GM18502 (cell line): ENCODE measurements around the gene SNX21.
"Not testable (repeated sequence)": the region's sequence is repeated elsewhere in the genome, so short reads cannot be mapped to it uniquely, and the experiment has no call there.

Experiments used
- ATAC-seq: cut with Tn5 transposase; IDR thresholded peaks from one replicate; pipeline ENCODE4 v1.9.1; 2021; ENCODE audit warnings: mild to moderate bottlenecking; ENCODE audit not compliant: unreplicated experiment, poor library complexity

Gene SNX21

DNA sequence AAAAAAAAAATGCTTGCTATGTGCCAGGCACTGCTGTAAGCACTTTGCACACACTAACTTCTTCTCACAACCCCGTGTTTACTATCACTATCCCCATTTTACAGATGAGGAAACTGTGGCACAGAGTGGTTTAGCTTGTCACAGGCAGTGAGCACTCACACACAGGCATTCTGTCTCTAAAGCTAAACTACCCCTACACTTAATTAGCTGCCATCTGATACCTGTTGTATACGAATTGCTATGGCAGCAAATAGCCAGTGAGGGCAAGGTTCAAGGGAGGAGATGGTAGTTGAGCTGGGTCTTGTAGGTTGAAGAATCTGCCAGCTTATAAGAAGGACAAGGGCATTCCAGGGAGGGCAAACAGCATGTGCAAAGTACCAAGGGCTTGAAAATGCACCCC is 11.7 kb upstream of the SNX21 start:
- ATAC-seq: no peak

DNA sequence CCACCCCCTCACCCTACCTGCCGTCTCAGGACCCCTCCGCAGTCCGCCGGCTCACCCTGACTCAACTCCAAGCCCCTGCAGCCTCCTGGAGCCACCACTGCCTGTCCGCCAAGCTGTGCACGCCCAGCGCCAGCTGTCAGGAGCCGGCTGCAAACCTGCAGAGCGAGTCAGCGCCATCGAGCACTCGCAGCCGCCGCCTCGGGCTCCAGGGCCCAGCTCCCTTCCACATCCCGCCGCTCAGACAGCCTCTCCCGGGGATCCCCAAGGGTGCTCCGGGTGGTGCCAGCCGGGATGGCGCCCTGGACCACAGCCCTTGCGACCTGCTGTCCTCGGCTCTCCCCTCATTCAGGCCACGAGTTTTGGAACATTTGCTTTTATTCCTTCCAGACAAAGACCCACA is 10.7 kb upstream of the SNX21 start:
- no peak for ATAC-seq

DNA sequence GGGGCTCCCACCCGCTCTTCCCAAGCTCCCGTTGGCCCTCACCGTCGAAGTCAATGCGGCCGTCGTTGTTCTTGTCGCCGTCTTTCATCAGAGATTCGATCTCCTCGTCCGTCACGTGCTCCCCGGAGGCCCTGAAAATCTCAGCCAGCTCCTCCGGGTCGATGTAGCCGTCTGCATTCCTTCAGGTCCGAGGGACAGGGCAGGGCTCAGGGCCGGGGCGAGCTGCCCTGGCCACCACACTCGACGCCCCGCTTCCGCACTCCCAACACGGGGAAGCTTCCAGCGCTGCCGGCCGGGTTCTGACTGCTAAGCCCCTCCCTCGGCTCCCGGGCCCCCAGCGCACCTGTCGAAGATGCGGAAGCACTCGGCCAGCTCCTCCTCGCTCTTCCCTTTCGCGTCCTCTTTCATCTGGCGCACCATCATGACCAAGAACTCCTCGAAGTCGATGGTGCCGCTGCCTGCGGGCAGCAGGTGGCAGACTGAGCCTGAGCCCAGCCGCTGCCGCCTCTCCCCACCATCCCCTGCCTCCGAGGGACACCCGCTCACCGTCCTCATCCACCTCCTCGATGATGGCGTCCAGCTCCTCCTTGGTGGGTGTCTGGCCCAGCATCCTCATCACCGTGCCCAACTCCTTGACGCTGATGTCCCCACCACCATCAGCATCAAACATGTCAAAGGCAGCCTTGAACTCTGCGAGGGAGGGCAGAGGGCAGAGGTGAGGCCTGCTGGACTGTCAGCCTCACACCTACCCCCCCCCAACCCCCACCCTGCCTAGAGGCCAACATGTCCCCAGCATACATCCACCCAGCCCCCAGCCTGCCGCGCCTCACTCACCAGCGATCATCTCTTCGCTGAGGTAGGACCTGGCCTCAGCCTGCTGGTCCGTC is 9.4 kb upstream of the SNX21 start:
- no peak for ATAC-seq

DNA sequence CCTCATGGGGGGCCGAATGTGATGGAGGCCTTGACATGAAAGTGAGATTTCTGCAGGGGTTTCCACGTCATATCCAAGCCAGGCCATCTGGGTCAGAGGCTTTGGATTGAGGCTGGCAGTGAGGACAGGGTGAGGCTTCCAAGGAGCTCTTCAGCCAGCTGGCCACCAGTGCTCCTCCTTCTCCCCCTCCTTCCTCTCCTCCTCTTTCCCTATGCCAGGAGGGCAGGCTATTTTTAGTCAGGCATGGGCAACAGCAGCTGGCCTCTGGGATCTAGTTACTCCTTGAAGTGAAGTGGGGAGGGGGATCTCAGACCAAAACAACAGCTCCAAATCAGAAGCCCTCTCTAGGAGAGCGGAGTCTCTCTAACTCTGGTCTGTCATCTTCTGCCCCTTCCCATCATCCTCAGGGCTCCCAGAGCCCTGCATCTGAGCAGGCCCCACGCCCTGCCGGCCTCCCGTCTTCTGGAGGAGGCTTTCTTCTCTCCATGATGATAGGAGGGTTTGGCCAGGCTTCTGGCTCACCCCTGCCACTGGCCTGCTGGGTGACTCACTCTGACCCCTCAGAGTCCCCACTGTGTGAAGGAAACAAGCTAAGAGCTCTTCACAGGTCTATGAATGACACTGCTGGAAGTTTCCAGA is 7.1 kb upstream of the SNX21 start:
- ATAC-seq: no peak

DNA sequence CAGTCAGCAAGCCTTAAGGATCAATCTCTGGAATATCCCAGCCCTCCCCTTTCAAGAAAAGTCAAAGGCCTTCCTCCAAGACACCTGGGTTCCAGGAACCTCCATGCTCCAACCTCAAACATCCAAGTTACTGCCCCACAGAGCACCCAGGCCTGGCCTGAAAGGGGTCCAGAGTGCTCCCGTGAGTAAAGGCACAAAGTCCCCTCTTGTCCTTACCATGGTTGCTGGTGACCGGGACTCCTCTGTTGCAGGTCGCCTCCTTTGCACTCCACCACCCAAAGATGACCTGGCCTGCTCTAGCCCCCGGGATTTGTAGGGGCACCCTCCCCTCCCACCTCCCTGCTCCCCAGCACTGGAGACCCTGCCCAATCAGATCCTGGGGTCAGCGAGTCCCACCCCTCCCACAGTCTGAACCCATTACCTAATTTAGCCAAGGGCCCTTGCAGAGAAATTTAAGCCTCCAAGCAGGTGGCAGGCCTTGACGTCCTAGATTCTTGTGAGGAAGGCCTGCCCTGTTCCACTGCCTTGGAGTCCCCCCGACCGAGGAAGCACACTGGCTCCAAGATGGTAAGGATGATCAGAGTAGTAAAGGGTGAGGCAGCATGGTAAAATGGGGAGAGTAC is 6.5 kb upstream of the SNX21 start, which contains the start of gene TNNC2:
TNNC2 (minus strand) TSS at position 283 of the 623 bp plus-strand sequence; CDS start at position 219, 64 bp downstream.
- ATAC-seq: no peak

DNA sequence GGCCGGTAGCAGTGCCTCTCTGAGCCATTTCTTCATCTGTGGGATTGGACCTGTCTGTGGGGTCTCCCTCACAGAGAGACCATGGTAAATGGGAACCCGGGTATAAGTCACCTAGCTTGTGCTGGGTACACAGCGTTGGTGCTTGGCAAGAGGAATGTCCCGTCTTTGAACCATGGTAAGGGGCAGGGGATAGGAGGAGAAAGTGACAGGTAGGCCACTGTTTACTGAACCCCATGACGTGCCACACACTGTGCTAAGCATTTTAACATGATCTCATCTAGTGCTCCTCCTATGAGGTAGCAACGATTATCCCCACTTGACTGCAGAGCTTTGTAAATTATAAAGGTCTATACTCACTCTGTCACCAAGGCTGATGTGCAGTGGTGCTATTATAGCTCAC is 5.9 kb upstream of the SNX21 start:
- no peak for ATAC-seq

DNA sequence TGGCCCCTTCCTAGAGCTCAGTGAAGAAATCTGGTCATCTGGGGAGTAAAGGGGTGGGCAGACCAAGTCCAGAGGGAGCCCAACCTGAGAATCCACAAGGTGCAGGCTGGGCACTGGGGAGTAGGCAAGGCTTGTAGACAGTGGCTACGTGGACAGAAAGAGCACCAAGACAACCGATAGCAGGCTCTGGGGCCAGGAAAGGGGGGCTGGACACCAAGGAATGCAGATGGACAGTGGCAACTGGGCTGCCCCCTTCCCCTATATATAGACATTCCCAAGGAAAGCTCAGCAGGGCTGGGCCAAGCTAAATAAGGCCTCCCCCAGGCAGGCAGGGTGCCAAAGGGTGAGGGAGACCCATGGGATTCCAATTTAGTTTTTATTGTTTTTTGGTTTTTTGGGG is 5.0 kb upstream of the SNX21 start:
- no peak for ATAC-seq

DNA sequence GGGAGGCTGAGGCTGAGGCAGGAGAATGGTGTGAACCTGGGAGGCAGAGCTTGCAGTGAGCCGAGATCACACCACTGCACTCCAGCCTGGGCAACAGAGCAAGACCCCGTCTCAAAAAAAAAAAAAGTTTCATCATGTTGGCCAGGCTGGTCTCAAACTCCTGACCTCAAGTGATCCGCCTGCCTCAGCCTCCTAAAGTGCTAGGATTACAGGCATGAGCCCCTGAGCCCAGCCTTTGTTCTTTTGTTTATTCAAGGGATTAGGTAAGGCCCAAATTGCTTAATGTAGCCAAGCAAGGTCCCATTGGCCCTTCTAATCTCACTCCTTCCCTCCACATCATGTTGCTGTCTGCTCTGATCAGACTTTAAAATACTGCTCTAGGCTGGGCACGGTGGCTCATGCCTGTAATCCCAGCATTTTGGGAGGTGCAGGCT is 3.9 kb upstream of the SNX21 start:
- not testable (repeated sequence) for ATAC-seq

DNA sequence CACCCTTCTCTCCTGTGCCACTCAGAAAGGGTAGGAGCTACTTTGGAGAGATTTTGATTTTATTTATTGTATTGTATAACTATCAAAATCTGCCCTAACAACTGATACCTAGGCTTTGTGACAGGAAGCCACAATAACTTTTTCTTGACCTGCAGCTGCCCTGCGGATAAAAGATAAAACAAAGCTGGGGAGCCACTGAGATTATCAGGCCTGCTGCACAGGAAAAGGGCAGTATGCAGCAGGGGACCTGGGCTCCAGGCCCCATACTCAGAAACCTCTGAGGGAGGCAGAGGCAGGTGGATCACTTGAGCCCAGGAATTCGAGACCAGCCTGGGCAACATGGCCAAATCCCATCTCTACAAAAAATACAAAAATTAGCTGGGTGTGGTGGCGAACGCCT is 980 bp upstream of the SNX21 start:
- ATAC-seq: no peak

DNA sequence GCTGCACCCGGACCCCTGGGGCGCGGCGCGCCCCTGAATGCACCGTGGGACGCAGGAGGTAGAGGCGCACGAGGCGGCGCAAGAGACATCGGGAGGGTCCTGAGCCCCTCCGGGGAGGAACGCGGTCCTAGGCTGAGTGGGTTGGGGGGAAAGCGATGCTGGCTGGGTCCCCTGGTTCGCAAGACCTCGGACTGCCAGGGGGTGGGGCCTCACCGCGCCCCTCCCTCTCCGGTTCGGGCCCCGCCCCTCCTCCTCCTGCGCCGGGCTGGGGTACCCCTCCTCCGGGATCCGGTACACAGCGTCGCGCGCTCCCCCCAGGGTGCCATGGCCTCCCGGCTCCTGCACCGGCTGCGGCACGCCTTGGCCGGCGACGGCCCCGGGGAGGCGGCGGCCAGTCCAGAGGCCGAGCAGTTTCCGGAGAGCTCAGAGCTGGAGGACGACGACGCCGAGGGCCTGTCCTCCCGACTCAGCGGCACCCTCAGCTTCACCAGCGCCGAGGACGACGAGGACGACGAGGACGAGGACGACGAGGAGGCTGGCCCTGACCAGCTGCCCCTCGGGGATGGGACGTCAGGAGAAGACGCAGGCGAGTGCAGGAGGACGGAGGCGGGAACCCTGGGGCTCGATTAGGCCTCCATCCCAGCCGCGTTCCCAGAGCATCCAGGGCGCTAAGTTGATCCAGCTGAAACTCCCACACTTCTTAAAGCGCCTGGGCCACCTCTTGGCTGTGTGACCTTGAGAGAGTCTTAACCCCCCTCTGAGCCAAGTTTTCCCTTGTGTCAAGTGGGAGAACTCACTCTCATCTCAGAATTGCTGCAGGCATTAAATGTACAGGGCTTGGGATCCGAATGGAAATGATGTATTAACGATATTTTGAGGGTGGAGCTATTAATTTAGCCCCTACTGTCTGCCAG is 541 bp downstream of the SNX21 start:
- no peak for ATAC-seq

DNA sequence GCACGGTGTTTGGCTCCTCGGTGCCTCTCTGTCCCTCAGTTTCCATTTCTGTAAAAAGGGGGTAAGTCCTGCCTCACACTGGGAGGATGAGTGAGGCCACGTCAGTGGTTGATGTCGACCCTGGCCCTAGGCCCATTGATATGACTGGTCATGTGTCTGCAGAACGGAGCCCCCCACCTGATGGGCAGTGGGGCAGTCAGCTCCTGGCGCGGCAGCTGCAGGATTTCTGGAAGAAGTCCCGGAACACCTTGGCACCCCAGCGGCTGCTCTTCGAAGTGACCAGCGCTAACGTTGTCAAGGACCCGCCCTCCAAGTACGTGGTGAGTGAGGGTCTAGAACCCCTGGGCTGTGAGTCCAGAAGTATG is 1.2 kb downstream of the SNX21 start:
- no peak for ATAC-seq

DNA sequence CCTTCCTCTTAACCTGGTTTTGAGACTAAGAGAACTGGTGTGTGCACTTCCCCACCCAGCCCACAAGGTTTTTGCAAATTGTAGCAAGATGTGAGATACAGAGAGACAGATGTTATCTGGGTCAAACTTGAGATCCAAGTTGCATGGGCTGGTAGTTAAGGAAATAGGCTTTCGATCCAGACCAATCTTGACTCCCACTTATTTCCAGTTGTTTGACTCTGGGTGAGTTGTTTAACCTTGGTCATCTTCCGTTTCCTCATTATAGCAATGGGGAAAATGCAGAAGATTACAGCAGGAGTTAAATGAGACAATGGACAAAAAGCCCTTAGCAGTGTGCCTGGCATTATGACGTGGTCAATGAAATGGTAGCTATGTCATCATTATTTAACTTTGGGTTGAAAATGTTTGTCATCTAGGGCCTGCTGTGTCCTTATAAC is 1.7 kb downstream of the SNX21 start:
- ATAC-seq: no peak

DNA sequence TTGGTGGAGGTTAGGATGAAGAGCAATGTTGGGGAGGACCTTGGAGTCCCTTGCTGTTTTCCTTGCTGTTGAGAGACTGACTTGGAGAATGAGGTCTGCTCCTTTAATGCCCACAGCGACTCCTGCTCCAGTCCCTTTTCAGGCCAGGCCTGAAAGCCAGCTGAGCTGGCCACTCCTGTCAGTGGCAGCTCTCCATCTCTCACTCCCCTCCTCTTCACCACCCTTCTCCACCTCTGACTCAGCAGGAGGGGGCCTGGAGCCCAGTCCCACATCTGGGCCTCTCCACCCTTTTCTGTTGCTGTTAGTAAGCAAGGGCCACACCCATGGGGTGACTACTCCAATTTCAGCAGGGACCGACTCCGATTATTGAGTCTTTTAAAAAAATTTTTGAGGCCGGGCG is 2.2 kb downstream of the SNX21 start:
- ATAC-seq: no peak

DNA sequence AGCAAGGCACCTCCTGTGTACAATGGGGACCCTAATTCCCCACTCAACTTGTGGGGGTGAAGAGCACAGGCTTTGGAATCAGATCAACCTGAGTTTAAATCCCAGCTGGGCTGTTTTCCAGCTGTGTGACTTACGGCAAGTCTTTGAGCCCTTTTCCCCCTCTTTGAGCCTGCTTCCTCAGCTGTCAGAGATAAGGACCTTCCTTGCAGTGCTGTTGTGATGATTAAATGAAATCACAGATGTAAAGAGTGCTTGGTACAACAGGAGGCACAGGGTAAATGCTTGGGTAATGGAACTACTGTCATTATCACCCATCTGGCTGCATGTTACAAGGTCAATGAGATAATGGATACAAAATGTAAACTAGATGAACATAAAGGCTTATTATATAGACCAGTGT is 3.2 kb downstream of the SNX21 start:
- ATAC-seq: no peak

DNA sequence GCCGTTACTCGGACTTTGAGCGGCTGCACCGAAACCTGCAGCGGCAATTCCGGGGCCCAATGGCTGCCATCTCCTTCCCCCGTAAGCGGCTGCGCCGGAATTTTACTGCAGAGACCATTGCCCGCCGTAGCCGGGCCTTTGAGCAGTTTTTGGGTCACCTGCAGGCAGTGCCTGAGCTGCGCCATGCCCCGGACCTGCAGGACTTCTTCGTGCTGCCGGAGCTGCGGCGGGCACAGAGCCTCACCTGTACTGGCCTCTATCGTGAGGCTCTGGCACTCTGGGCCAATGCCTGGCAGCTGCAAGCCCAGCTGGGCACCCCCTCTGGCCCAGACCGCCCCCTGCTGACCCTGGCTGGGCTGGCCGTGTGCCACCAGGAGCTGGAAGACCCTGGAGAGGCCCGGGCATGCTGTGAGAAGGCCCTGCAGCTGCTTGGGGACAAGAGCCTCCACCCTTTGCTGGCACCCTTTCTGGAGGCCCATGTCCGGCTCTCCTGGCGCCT is 7.2 kb downstream of the SNX21 start:
- ATAC-seq: no peak

DNA sequence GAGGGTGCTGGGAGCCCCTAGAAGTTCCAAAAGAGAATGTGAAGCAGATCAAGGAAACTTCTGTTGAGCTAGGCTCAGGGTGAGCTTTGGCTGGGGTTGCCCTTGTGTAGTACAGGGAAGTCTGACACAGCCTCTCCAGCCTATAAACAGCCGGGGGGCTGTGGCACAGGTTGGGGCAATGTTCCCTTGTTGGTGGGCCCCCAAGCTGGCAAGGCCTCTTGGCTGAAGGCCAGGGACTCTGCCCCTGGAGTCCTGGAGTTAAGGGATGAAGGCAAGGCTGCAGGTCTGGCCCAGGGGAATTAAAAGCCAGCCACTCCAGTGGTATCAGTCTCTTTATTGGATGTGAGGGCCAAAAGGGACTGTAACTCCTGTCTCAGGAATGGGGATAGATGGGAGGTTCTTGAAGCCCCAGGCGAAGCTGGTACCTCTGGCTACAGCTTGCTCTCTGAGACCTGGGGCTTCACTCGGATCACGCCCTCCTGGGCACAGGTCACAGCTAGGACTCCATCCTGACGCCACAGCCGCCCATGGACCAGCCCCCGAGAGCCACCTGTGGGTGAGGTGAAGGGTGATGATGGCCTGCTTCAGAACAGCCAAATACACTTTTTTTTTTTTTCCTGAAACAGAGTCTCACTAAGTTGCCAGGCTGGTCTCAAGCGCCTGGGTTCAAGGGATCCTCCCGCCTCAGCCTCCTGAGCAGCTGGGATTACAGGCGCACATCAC is 8.0 kb downstream of the SNX21 start:
- no peak for ATAC-seq

DNA sequence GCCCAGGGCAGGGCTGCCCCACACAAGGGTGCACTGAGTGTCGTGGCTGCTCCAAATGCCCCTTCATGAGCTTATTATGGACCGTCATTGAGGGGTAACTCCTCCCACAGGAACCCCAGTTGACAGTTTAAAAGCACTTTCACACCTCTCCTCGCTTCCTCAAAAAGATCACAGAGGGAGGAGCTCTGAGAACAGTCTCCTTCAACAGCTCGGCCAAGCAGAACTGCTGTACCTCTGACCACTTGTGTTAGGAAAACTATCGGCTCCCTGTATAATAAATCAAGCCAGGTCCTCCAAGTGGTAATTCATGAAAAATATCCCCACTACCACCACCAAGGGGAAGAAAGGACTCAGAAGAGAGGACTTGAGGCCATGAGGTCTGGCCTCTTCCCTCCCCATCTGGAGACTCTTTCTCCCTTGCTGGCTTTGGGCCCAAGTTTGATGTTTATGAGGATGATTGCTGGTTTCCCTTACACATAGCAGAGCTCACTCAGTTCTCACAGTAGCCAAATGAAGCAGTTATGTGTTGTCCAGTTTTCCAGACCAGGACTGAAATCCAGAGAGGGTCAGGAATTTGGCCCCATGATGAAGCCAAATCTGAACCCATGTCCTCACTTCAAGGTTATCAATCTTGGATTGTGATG is 8.7 kb downstream of the SNX21 start:
- no peak for ATAC-seq

DNA sequence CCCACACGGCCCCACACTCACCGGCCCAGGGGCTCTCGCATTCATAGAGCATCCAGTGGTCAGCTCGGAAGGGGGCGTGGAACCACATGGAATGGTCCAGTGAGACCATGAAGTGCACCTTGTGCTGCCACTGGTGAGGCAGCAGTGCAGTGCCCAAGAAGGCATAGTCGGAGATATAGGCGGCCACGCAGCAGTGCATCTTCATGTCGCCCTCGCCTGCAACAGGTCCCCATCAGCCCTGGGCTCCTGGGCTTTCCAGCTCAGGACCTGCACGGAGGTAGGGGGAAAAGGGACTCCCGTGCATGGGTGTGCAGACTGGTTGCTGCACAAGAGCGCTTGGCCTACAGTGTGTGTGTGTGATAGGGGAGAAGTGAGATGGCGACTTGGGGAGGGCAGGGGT is 9.9 kb downstream of the SNX21 start:
- no peak for ATAC-seq

DNA sequence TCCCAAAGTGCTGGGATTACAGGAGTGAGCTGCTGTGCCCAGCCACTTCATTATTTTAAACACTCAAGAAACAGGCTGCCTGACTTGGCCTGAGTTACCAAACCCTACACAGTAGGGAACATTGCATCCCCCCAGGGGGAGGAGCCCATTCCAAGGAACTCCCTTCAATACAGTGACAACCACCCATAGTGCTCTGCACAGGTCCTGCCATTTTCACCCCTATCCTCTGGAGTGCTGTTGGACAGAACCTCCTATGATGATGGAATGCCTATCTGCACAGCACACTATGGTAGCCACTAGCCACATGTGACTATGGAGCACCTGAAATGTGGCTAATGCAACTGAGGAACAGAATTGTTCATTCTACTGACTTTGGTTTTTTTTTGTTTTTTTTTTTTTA is 11.9 kb downstream of the SNX21 start:
- no peak for ATAC-seq
